Stimulated activated CD8-positive, alpha-beta memory T cell treated with anti-CD3 and anti-CD28 coated beads, Interleukin-7, amount 100 ng/mL, for 4 hours (primary cell): ENCODE results near the gene DCDC2B.
"Not testable (repeated sequence)": the region's sequence is repeated elsewhere in the genome, so short reads cannot be mapped to it uniquely, and the experiment has no call there.

ENCODE experiments used
- DNase-seq, 2 donors: peaks; one replicate each; pipeline ENCODE4 v3.0.0-alpha.2; 2020; ENCODE audit warnings: low read depth in 2 of 2

Gene DCDC2B

DNA sequence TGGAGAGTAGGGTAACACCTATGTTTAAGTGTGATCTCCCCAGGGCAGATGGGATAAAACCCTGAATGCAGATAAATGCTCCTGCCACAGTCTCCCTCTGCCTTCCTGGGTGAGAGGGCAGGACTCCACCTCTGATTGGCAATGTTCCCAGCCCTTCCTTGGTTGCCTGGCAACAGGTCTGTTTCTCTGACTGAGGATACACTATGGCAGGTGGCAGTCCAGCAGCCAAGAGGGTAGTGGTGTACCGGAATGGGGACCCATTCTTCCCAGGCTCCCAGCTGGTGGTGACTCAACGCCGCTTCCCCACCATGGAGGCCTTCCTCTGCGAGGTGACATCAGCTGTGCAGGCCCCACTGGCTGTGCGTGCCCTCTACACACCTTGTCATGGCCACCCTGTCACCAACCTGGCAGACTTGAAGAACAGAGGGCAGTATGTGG is at the start of gene DCDC2B:
Gene DCDC2B (plus strand): TSS at position 199 of the 438 bp plus-strand sequence. CDS start 5 bp downstream, at position 204.
- no peak for DNase-seq

DNA sequence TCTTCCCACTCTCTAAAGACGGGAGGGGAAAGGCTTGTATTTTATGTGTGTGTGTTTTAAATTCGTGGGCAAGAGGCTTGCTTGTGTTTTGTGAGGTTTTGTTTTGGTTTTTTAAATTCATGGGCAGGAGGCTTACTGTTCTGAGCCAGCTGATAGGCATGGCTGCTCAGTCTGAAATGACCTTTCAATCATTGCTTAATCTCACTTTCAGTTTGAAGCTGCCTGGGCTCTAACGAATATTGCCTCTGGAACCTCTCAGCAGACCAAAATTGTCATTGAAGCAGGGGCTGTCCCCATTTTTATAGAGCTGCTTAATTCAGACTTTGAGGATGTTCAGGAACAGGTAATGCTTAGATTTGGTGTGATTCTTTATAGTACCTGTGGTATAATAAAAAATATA is 49.7 kb upstream of the DCDC2B start:
- no peak for DNase-seq

DNA sequence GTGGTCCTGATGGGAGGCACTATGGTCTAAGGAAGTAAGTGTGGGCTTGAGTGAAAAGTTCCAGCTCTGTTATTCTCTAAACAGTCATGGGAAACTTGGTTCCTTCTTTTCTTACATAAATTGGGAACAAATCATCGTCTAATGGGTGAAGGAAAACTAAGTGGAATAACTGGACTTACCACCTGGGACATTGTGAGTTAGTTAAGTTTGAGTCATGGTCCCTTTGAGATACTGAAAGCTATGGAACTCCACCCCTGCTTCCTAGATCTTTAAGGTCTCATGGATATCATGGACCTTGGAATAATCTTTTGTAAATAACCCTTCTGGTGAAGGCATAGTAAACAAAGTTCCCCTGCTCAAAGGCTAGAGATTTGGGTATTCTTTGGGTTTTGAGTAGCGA is 45.5 kb upstream of the DCDC2B start:
- DNase-seq = no peak

DNA sequence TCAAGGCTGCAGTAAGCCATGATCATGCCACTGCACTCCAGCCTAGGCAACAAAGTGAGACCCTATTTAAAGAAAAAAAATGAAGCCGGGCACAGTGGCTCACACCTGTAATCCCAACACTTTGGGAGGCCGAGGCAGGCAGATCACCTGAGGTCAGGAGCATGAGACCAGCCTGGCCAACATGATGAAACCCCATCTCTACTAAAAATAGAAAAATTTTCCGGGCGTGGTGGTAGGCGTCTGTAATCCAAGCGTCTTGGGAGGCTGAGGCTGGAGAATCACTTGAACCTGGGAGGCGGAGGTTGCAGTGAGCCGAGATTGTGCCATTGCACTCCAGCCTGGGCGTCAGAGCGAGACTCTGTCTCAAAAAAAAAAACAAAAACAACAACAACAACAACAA is 43.3 kb upstream of the DCDC2B start:
- not testable (repeated sequence) for DNase-seq

DNA sequence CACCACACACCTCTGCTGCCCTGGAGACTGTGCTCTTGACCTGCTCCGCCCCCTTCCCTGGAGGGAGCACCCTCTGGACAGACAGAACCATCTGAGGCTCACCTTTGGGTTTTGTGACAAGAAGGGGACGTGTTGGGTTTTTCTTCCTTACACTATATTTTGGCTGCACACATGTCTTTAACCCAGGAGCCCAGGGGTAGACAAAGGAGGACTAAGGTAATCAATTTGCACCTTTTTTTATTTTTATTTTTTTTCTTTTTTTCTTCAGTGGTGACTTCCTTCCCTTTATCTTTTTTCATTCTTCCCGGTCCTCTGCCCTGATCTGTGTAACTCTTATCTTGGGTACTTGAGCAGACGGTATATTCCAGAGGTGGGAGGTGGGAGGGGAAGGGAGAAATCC is 37.9 kb upstream of the DCDC2B start:
- DNase-seq = no peak

DNA sequence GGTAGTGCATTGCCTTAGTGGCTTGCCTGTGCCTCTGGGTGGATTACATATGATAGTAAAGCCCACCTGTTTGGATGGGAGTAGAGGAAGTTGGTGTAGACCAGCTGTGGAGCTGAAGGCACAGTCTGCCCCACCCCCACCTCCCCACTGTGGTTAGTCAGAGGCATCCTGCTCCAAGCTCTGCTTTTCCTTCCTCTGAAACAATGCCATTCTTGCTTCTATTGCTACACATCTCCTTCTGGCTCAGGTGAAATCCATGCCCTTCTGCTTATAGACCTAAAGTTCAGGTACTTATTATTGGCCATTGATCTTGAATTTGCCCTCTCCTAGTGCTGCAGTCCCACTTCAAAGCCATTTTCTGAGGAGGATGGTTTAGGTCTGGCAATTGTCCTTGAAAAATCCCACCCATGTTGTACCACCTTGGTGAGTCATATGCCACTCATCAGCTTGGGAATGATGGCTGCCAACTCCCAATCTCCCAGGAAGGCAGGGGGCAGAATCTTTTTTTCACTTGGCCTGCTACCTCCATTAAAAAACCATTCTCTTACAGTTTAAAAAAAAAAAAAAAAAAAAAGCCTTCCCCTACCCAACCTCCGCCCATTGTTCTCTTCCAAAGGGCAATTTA is 36.2 kb upstream of the DCDC2B start:
- DNase-seq = no peak

DNA sequence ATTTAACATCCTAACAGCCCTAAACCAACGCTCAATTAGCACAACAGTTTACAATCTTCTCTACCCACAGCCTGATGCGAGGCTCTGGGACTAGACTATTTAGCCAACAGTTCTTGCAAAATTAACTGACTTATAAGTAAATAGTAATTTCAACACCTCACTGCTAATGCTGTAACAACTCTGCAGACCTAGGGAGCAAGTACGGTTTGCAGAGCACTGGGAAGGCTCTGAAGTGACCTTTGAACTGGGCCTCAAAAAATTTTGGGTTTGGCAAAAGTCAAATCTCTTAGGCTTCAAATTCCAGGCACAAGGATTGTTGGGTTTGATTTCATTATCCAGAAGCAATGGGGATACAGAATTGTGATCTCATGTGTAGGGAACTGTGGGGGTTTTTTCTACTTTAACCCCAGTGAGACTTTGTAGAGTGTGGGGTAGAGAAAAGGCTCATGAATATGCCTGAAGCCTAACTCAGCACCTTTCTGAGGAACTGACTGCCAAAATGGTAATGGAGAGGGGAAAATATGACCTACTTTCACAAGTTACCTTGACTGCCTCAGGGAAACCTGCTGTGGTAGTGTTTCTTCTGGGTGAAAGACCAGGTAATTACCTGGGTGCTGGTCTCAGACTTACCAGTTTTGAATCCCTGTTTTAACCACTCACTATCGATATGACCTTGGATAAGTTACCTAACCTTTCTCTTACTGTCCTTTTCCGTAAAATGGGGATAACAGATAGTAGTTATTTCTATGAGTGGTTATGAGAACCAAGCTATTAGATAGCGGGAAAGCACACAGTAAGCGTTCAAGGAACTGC is 30.3 kb upstream of the DCDC2B start:
- DNase-seq = no peak

DNA sequence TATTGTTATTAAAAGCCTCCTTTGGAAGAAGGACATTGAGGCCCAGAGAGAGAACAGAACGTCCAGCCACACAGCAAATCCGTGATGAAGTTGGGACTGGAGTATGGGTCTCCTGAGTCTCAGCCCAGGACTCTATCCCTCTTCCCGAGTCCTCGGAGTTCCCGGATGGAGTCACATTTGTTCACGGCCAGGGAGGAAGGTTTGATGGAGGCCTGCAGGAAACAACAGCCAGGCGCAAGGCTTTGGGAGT is 29.8 kb upstream of the DCDC2B start:
- no peak for DNase-seq

DNA sequence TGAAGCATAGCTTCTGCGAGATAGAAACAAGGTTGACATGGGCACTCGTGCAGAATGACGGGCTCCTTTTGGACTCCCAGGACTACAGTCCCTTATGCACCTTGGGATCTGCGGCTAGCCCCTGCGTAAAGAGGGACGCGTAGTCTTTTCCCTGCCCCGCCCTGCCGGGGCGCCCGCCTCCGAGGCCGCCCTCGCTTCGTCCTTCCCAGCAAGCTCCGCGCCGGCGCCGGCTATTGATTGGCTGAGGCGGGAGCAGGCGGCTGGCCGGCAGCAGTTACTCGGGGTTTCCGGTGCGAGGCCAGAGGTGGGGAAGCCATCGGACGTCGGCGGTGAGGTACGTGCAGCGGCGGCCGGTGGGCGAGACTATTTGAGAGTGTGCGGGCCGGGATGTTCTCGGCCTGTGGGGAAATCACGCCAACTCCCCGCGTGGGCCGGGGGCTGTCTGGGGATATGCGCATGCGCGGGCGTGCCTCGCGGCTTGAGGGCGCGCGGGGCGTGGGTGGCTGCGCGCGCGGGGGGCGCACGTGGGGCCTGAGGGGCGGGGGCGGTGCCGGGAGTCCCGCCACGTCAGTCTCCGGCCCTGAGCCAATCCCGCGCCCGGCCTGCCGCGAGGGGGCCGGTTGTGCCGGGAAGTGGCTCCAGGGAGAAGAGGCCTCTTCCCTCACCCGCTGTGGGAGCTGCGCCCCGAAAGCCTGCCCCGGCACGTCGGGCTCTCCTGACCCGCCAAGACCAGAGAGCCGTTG is 29.3 kb upstream of the DCDC2B start, which contains the start of gene TXLNA:
Gene TXLNA (plus strand): TSS at position 233 of the 743 bp plus-strand sequence. CDS start 671 bp downstream, outside the sequence.
- peak; percentile 79 to 90 for DNase-seq

DNA sequence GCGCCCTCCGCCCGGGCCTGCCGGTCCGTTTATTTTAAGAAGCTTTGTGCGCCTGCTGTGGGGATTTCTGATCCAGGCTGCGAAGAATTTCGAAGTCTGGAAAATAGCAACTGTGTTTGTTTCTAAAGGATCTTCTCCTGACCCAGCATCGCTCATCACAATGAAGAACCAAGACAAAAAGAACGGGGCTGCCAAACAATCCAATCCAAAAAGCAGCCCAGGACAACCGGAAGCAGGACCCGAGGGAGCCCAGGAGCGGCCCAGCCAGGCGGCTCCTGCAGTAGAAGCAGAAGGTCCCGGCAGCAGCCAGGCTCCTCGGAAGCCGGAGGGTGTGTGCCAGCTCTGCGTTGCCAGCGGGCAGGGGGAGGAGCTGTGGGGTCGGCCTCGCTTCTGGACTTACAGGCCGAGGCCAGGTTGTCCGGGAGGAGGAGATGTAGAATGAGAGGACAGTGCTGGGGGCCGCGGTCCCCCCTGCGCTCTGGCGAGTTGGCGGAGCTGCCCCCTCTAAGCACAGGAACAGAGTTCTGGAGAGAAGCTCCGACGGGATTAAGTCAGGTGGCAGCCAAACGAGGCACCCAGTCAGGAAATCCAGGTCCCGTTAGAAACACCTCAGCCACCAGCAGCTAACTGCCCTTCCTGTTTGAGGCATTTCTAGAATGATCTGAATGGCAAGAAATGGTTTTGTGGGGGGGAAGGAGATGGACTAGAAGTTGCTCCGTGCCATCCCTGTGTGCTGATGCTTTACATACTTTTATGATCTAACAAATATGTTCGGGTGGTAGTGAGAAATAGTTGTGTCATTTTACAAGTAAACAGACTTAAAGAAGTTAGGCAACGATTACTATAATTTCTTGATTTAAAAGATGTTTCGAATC is 28.5 kb upstream of the DCDC2B start:
- peak in 1 of 2 donors; percentile 17 for DNase-seq

DNA sequence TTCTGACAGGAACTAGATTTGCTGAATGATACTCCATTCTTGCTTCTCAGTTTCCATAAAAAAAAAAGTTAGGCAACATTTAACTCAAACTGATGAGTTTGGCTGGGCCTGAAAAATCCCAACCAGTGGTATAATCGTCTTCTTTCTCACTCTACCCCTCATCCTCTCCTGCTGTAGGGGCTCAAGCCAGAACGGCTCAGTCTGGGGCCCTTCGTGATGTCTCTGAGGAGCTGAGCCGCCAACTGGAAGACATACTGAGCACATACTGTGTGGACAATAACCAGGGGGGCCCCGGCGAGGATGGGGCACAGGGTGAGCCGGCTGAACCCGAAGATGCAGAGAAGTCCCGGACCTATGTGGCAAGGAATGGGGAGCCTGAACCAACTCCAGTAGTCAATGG is 27.8 kb upstream of the DCDC2B start:
- DNase-seq = no peak

- no peak for DNase-seq
These were observed 27.3 kb upstream of the DCDC2B start for GRCh38 chr1:32181563-32181962.

DNA sequence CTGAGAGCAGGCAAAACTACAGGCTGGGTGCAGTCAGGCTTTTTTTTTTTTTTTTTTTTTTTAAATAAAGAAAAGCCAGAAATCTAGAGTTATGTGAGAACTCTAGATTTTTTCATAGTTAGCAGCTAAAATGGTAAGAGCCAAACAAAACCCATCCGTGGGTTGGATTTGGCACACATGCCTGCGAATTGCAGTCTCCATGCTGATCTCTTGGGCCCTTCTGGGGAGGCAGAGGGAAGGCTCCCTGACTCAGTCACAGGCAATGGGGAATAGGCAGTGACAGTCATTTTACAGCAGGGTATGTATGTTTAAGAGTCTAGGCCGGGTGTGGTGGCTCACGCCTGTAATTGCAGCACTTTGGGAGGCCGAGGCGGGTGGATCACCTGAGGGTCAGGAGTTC is 26.8 kb upstream of the DCDC2B start:
- no peak for DNase-seq

GRCh38 chr1:32184650-32185049 is 24.2 kb upstream of the DCDC2B start:
- DNase-seq = no peak

DNA sequence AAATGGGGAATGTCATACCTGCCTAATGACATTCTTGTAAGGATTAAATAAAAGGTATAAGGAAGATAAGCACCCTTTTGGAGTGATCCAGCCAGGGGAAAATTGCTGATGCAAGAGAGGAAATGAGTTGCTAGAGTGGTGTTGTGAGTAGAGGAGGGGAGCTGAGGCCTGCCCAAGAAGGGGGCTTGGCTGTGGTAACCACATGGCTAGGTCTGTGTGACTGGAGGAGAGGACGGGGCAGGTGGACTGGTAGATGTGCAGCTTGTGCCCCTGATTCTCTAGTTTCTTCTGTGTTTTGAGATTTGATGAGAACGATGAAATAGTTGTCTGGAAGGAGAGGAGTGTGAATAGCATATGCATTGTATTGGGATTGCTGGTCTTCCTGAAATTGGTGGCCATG is 22.8 kb upstream of the DCDC2B start:
- DNase-seq = no peak

DNA sequence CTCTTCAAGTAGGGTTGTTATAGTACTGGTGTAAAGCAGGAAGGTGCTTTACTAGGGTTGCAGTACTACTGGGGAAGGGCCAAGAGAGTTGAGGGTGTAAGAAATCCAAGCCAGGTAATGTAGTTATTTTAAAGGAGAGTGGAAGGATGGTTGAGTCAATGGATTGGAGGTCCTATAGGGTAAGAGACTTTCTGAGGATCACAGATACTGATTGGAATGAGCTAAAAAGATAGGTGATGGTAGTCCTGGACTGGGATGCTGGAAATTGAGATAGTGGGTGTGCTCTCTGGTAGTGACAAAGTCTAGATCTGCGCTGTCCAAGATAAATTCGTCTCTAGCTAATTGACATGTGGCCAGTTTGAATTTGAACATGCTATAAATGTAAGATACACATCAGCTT is 22.4 kb upstream of the DCDC2B start:
- no peak for DNase-seq

DNA sequence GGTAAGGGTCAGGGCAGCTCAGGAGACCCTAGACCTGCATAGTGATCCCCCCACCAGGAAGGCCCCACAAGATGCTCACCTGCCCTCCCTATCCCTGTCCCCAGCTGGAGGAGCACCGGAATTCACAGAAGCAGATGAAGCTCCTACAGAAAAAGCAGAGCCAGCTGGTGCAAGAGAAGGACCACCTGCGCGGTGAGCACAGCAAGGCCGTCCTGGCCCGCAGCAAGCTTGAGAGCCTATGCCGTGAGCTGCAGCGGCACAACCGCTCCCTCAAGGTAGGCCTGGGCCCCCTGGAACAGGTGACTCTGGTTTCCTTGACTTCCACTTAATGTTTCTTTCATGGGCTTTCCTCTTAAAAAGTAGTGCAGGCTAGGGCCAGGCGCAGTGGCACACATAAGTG is 21.0 kb upstream of the DCDC2B start:
- DNase-seq = no peak

GRCh38 chr1:32192220-32192948 is 16.5 kb upstream of the DCDC2B start:
- no peak for DNase-seq

DNA sequence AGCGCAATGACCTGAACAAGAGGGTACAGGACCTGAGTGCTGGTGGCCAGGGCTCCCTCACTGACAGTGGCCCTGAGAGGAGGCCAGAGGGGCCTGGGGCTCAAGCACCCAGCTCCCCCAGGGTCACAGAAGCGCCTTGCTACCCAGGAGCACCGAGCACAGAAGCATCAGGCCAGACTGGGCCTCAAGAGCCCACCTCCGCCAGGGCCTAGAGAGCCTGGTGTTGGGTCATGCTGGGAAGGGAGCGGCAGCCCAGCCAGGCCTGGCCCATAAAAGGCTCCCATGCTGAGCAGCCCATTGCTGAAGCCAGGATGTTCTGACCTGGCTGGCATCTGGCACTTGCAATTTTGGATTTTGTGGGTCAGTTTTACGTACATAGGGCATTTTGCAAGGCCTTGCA is 13.9 kb upstream of the DCDC2B start:
- DNase-seq = no peak

GRCh38 chr1:32195531-32195930 is 13.4 kb upstream of the DCDC2B start:
- no peak for DNase-seq
